ENCODE data around the gene HSFX2.

- TF ChIP-seq TAF1 (IDR thresholded peaks at IDR 0.05; ENCODE audit: low read depth) (no peak), EZH2 (IDR thresholded peaks at IDR 0.05; ENCODE audit: borderline replicate concordance, insufficient read depth, low read length, poor library complexity, severe bottlenecking) (no peak)
These were observed 24.4 kb downstream of the HSFX2 start for GRCh38 chrX:149570668-149571067.
